SK-N-MC (cell line): ENCODE data around the gene FHIT.

Source experiments
- EZH2 ChIP-seq: fragments of 200-600 bp; sonication (generic); IDR thresholded peaks from one replicate; pipeline ENCODE4 v1.6.1; 2017; ENCODE audit warnings: antibody characterized with exemption
- FOXP2 ChIP-seq: optimal IDR thresholded peaks from 2 replicates; pipeline ENCODE3; 2011; ENCODE audit warnings: mild to moderate bottlenecking, moderate library complexity; ENCODE audit not compliant: insufficient read depth; ENCODE audit errors: extremely low read length, control extremely low read depth
- POLR2AphosphoS5 ChIP-seq: IDR thresholded peaks from 2 replicates; pipeline ENCODE4 v1.6.1; 2012; ENCODE audit warnings: mild to moderate bottlenecking, low read depth, low read length, borderline replicate concordance

DNA sequence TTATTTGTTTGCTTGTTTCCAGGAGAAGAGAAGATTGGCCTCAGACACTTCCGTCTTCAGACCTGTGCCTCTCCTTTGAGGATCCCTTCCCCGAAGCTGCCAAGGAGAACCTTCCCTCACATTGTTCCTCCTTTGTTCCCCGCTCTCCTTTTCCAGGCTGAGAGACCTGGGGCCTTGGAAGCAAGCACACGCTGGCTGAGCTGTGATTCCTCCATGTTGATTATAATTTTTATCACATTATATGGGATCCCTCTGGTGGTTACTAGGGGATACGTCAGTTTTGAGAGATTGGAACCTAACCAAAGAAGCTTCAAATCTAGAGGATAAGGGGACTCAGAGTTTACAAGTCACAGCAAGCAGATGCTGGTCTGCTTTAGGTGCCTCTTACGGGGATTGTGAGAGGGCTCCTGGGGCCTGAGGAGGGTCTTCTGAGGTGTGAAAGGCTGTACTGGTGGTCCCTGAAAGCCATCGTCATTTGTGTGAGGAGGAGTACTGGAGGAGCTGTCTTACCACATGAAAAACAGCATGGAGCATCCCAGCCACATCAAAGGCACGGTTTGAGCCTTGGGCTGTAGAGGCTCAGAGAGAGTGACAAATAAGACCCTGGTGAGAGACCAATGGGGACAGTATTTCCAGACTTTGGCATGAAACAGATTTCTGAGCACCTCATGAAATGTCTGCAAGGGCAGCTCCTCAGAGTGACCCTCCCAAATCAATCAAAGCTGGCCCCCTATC lies 1441.4 kb downstream of the FHIT start:
- TF ChIP-seq POLR2AphosphoS5 (no peak), EZH2 (no peak), FOXP2 (no peak)
